Cardiac fibroblast (primary cell): ENCODE data around the gene CLPTM1L.
"Not testable (repeated sequence)": the region's sequence is repeated elsewhere in the genome, so short reads cannot be mapped to it uniquely, and the experiment has no call there.

ENCODE experiments used
- DNase-seq, 2 donors: peaks; one replicate each; pipeline versions ENCODE4 v3.0.0 to v3.0.0-alpha.2; 2010; ENCODE audit warnings: low read depth in 2 of 2
- H3K4me3 ChIP-seq, 2 donors: replicated peaks in 1 of 2; 1 replicate in 1 of 2; 2 replicates in 1 of 2; pipeline ENCODE4 v1.5.1; 2011; ENCODE audit warnings: low read depth in 2 of 2, low read length in 2 of 2, mild to moderate bottlenecking in 2 of 2, moderate library complexity in 1 of 2
- CTCF ChIP-seq: IDR thresholded peaks from one replicate; pipeline ENCODE4 v1.5.1; 2011; ENCODE audit warnings: low read depth, mild to moderate bottlenecking, low read length, inconsistent platforms

The CLPTM1L gene

GRCh38 chr5:1276930-1277329 lies 68.0 kb downstream of the CLPTM1L start:
- no peak for DNase-seq
- TF ChIP-seq CTCF: no peak
- H3K4me3 ChIP-seq: no peak overlapping the region

- DNase-seq, H3K4me3 ChIP-seq: not testable (repeated sequence)
Observed at GRCh38 chr5:1275397-1276391, 69.2 kb downstream of the CLPTM1L start.

DNA sequence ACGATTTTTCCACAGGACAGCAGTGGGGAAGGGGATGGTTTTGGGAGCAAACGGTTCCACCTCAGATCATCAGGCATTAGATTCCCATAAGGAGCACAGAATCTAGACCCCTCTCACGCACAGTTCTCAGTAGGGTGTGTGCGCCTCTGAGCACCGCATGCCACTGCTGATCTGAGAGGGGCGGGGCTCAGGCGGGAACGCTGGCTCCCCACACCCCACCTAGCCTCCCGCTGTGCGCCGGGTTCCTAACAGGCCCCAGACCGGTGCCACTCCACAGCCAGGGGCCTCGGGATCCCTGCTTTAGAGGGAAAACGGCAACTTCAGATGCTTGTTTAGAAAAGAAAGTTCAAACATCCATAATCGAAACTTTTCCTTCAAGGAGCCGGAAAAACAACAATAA lies 70.4 kb downstream of the CLPTM1L start:
- TF ChIP-seq CTCF: no peak
- H3K4me3 ChIP-seq: no peak overlapping the region
- DNase-seq: no peak

GRCh38 chr5:1273745-1274144 lies 71.2 kb downstream of the CLPTM1L start:
- no peak for TF ChIP-seq CTCF
- DNase-seq: no peak
- no peak overlapping the region for H3K4me3 ChIP-seq

- DNase-seq: no peak
- no peak for TF ChIP-seq CTCF
- H3K4me3 ChIP-seq: no peak overlapping the region
Observed at GRCh38 chr5:1272201-1272600, 72.7 kb downstream of the CLPTM1L start.

GRCh38 chr5:1270933-1271914 lies 73.7 kb downstream of the CLPTM1L start:
- no peak for TF ChIP-seq CTCF
- H3K4me3 ChIP-seq: no peak overlapping the region
- no peak for DNase-seq

DNA sequence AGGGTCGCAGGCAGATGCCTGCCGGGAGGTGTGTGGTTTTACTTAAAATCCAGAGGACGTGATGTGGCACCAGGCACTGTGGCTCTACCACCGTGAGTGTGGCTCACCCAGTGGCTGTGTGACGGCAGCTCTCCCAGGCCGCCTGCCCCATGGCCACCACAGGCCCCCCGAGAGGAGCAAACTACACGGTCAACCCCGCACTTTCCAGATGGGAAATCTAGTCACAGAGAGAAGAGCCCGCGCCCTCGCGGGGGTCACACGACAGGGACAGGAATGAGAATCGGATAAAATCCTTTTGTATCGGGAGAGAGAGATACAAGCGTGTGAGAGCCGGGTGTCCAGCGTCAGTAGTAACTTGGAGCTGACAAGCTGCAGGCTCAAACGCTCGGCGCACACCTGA lies 74.5 kb downstream of the CLPTM1L start:
- no peak for TF ChIP-seq CTCF
- no peak for DNase-seq
- no peak overlapping the region for H3K4me3 ChIP-seq
